Esophagus squamous epithelium (tissue), 4 donors: ENCODE data around the gene PIEZO1.

Source experiments
- CTCF ChIP-seq, 6 experiments: fragments of 450-650 bp in 4 of 6; fragments of 200-600 bp in 2 of 6; sonication (generic) in 2 of 6; IDR thresholded peaks; one replicate each; pipeline ENCODE4 v1.5.1; 2016 to 2019; ENCODE audit warnings: antibody characterized with exemption in 6 of 6, mild to moderate bottlenecking in 4 of 6, moderate library complexity in 4 of 6
- POLR2A ChIP-seq, 4 donors: fragments of 450-650 bp; IDR thresholded peaks; one replicate each; pipeline ENCODE4 v1.6.1; 2017; ENCODE audit warnings: antibody characterized with exemption in 4 of 4, mild to moderate bottlenecking in 4 of 4, moderate library complexity in 3 of 4

DNA sequence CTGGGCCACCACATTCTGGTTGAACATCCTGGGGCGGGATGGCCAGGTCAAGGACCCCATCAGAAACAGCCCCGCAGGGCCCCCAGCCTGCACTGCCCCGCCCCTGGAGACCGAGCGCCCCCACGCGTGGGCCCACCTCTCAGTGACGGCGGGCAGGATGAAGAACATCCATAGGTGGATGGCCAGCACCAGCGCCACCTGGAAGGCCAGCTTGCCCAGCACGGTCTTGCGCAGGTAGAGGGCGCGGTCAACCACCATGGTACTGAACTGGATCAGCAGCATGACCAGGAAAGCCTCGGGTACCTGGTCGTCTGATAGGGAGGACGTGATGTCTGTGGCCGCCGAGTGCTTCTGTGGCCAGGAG, 65.1 kb downstream of the PIEZO1 start:
- TF ChIP-seq POLR2A (IDR thresholded peaks at IDR 0.05) (no peak), CTCF (IDR thresholded peaks at IDR 0.05) (no peak)
